DOHH2 (cell line): ENCODE data around the gene PTPRT.

ENCODE experiments used
- H3F3A ChIP-seq: fragments of 200-600 bp; sonication (generic), shearing (Covaris generic); 2 replicates; pipeline ENCODE4 v1.6.0; 2016; ENCODE audit warnings: antibody characterized with exemption, mild to moderate bottlenecking; ENCODE audit not compliant: control insufficient read depth, insufficient read depth
- H3K27ac ChIP-seq: fragments of 200-600 bp; sonication (generic); 2 replicates; pipeline ENCODE4 v1.5.1; 2014; ENCODE audit warnings: low read depth, mild to moderate bottlenecking, low read length, moderate library complexity
- H3K27me3 ChIP-seq: fragments of 200-600 bp; sonication (generic); 2 replicates; pipeline ENCODE4 v1.6.1; 2014; ENCODE audit warnings: mild to moderate bottlenecking, low read length, mixed read lengths; ENCODE audit not compliant: control insufficient read depth
- H3K36me3 ChIP-seq: fragments of 200-600 bp; sonication (generic); 2 replicates; pipeline ENCODE4 v1.6.1; 2014; ENCODE audit warnings: mild to moderate bottlenecking, low read length, moderate library complexity, mixed read lengths; ENCODE audit not compliant: control insufficient read depth
- H3K4me1 ChIP-seq: fragments of 200-600 bp; sonication (generic); 2 replicates; pipeline ENCODE4 v1.6.1; 2014; ENCODE audit warnings: mild to moderate bottlenecking, low read length, mixed read lengths; ENCODE audit not compliant: control insufficient read depth
- H3K4me2 ChIP-seq: fragments of 200-600 bp; sonication (generic); 2 replicates; pipeline ENCODE4 v1.6.0; 2014; ENCODE audit warnings: mild to moderate bottlenecking, low read length, moderate library complexity
- H3K4me3 ChIP-seq: fragments of 200-600 bp; sonication (generic); 2 replicates; pipeline ENCODE4 v1.5.1; 2014; ENCODE audit warnings: mild to moderate bottlenecking, low read length, mixed read lengths
- H3K79me2 ChIP-seq: fragments of 200-600 bp; sonication (generic); 2 replicates; pipeline ENCODE4 v1.6.1; 2014; ENCODE audit warnings: mild to moderate bottlenecking, low read length, mixed read lengths; ENCODE audit not compliant: control insufficient read depth
- H3K9me2 ChIP-seq: fragments of 200-600 bp; sonication (generic); replicated peaks from 2 replicates; pipeline ENCODE4 v1.6.1; 2014; ENCODE audit warnings: mild to moderate bottlenecking, low read length, mixed read lengths; ENCODE audit not compliant: control insufficient read depth
- H3K9me3 ChIP-seq: fragments of 200-600 bp; sonication (generic); 2 replicates; pipeline ENCODE4 v1.6.1; 2014; ENCODE audit warnings: antibody characterized with exemption, low read length, mixed read lengths; ENCODE audit not compliant: control insufficient read depth, insufficient read depth
- H4K20me1 ChIP-seq: fragments of 200-600 bp; sonication (generic); 2 replicates; pipeline ENCODE4 v1.6.0; 2014; ENCODE audit warnings: low read depth, mild to moderate bottlenecking, antibody characterized with exemption, low read length, moderate library complexity; ENCODE audit not compliant: control insufficient read depth, insufficient read depth
- CTCF ChIP-seq: fragments of 200-600 bp; sonication (generic); IDR thresholded peaks from one replicate; pipeline ENCODE4 v1.5.1; 2014; ENCODE audit warnings: antibody characterized with exemption, mild to moderate bottlenecking, low read depth, low read length; ENCODE audit not compliant: poor library complexity, severe bottlenecking
- EZH2phosphoT487 ChIP-seq: fragments of 200-600 bp; sonication (generic); IDR thresholded peaks from 2 replicates; pipeline ENCODE4 v1.6.1; 2017; ENCODE audit warnings: borderline replicate concordance, mild to moderate bottlenecking, antibody characterized with exemption, low read length, moderate library complexity, mixed read lengths

PTPRT gene

GRCh38 chr20:42193119-42193518 is 996.6 kb downstream of the PTPRT start:
- TF ChIP-seq EZH2phosphoT487: no peak
- TF ChIP-seq CTCF: no peak
- Histone ChIP-seq H3K9me3 (no peaks in the 10 kb centered on the region), H3K4me3 (no peak overlapping the region), H4K20me1 (no peaks in the 10 kb centered on the region), H3K36me3 (no peaks in the 10 kb centered on the region), H3K27ac (no peak overlapping the region), H3K27me3 (no peaks in the 10 kb centered on the region), H3K79me2 (no peaks in the 10 kb centered on the region), H3K4me1 (no peaks in the 10 kb centered on the region), H3F3A (no peaks in the 10 kb centered on the region), H3K4me2 (no peak overlapping the region), H3K9me2 (no peaks in the 10 kb centered on the region)

- no peaks in the 10 kb centered on the region for H3K79me2 ChIP-seq
- no peaks in the 10 kb centered on the region for H3K36me3 ChIP-seq
Observed at GRCh38 chr20:42192321-42192720, 997.4 kb downstream of the PTPRT start.

GRCh38 chr20:42191140-42191860 is 998.4 kb downstream of the PTPRT start:
- no peaks in the 10 kb centered on the region for H3K27me3 ChIP-seq
- no peak overlapping the region for H3K27ac ChIP-seq
- H3K4me2 ChIP-seq: no peak overlapping the region
- H3F3A ChIP-seq: no peaks in the 10 kb centered on the region
- H3K79me2 ChIP-seq: no peaks in the 10 kb centered on the region
- TF ChIP-seq CTCF (no peak), EZH2phosphoT487 (no peak)
- H4K20me1 ChIP-seq: no peaks in the 10 kb centered on the region
- no peak overlapping the region for H3K4me3 ChIP-seq
- H3K9me3 ChIP-seq: no peaks in the 10 kb centered on the region; the same call in 1 of the 2 replicates
- no peaks in the 10 kb centered on the region for H3K36me3 ChIP-seq
- H3K4me1 ChIP-seq: no peaks in the 10 kb centered on the region
- no peaks in the 10 kb centered on the region for H3K9me2 ChIP-seq

More at GRCh38 chr20:42192321-42192720, 997.4 kb downstream of the PTPRT start:
- Histone ChIP-seq H3K9me3 (no peaks in the 10 kb centered on the region), H3K27ac (no peak overlapping the region), H4K20me1 (no peaks in the 10 kb centered on the region), H3F3A (no peaks in the 10 kb centered on the region), H3K27me3 (no peaks in the 10 kb centered on the region), H3K4me3 (no peak overlapping the region), H3K4me2 (no peak overlapping the region), H3K4me1 (no peaks in the 10 kb centered on the region), H3K9me2 (no peaks in the 10 kb centered on the region)
- TF ChIP-seq EZH2phosphoT487 (no peak), CTCF (no peak)
